Body of pancreas (tissue), 4 donors: Measurements from ENCODE around the gene MBD3L3. TPM values are rescaled to one million over a fixed set of nuclear protein-coding genes. Genes with fewer than 3 reads are reported as not detected.
A peak's percentile ranks its signal among the peaks of the same experiment; 100 is the strongest.

Source experiments
- ATAC-seq: fragments of 150-250 bp; one replicate; pipeline ENCODE4 v1.9.1; 2016
- DNase-seq, 4 donors: peaks; one replicate each; pipeline ENCODE4 v3.0.0-alpha.2; 2019
- H3K27ac ChIP-seq, 4 donors: fragments of 200-600 bp; sonication (generic); 1 replicate in 3 of 4; 2 replicates in 1 of 4; pipeline versions ENCODE4 v1.5.1 to v1.6.1; 2016 to 2019; ENCODE audit warnings: mild to moderate bottlenecking in 1 of 4, mixed read lengths in 1 of 4, moderate library complexity in 1 of 4
- H3K27me3 ChIP-seq, 2 donors: fragments of 200-600 bp; sonication (generic); one replicate each; pipeline ENCODE4 v1.6.0; 2016; ENCODE audit warnings: mild to moderate bottlenecking in 1 of 2
- H3K36me3 ChIP-seq, 2 donors: fragments of 200-600 bp; sonication (generic); replicated peaks in 1 of 2; 2 replicates each; pipeline ENCODE4 v1.5.1; 2016; ENCODE audit warnings: low read depth in 2 of 2; ENCODE audit not compliant: insufficient read depth in 1 of 2
- H3K4me1 ChIP-seq: fragments of 200-600 bp; sonication (generic); one replicate; pipeline ENCODE4 v1.6.0; 2016
- H3K4me3 ChIP-seq, 2 donors: fragments of 200-600 bp; sonication (generic); 1 replicate in 1 of 2; 2 replicates in 1 of 2; pipeline ENCODE4 v1.5.1; 2016 to 2019
- H3K9me3 ChIP-seq, 3 donors: fragments of 200-600 bp; sonication (generic); 1 replicate in 2 of 3; 2 replicates in 1 of 3; pipeline ENCODE4 v1.5.1; 2016
- POLR2A ChIP-seq, 3 donors: fragments of 450-650 bp; IDR thresholded peaks; one replicate each; pipeline ENCODE4 v1.6.1; 2016; ENCODE audit warnings: antibody characterized with exemption in 3 of 3, mild to moderate bottlenecking in 2 of 3
- WGBS, 2 donors: methylation state at CpG; one replicate each; pipeline ENCODE4 v1.1.5; 2017; 5-methylcytosine and 5-hydroxymethylcytosine counted together
- intact Hi-C: fragments of 100-400 bp; cut with DNase I; formaldehyde crosslinking; loops from one replicate; pipeline ENCODE4 v1.15.1; 2023
- total RNA-seq, 2 donors: library from RNA; depleted of rRNA; stranded (reverse); fragments of >200 nt; gene quantifications; one replicate each; pipeline ENCODE4 v1.1.0, GENCODE V29; 2016
- TF ChIP-seq, protein P1 (sequence below), 7 experiments: fragments of 450-650 bp in 4 of 7; fragments of 200-600 bp in 3 of 7; sonication (generic) in 3 of 7; IDR thresholded peaks; one replicate each; pipeline ENCODE4 v1.5.1; 2016 to 2019; ENCODE audit warnings: antibody characterized with exemption in 7 of 7

The MBD3L3 gene
- total RNA-seq, 2 donors from 2014 or later = not detected

DNA sequence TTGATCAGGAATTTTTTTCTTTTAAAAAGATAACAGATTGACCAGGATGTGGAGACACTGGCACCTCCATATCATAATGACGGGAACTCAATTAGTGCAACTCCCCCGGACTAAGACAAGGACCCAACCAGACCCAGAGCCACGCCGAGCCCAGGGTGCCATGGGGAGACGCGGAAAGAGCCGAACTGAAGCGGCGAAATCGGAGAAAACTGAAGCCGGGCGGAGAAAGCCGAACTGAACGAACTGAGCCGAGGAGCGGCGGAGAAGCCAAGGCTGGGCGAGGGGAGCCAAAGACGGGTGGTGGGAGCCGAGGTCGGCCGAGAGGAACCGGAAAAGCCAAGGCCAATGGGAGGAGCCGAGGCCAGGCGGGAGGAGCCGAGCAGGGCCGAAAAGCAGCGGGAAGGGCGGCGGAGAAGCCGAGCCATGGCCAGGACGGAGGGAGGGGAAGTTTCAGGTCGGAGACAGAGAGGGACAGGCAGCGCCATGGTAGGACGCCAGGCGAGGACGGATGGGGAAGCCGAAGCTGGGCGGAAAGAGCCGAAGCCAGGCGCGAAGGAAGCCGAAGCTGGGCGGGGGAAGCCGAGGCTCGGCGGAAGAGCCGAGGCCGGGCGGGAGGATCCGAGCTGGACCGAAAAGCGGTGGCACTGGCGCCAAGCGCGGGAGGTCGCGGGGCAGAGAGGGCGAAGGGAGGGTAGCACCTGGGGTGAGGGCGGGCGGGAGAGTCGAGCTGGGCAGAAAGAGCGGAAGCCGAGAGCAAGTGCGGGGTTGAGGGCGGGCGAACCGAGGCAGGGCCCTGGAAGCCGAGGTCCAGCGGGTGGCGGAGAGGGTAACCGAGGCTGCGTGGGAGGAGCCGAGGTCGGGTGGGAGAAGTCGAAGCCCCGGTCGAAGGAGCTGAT, 40.5 kb upstream of the MBD3L3 start:
- H3K36me3 ChIP-seq = no peaks in the 10 kb centered on the region
- ATAC-seq (peak; percentile 96), DNase-seq (peak; percentile 92 to 94 (median 92))
- H3K4me1 ChIP-seq = peaks cover 19% of the 10 kb centered on the region
- 0 to 1% methylated on average over 77 to 78 of the region's 78 CpGs for WGBS, 2 donors
- peak overlapping the region; percentile 9 to 19 for H3K4me3 ChIP-seq
- TF ChIP-seq POLR2A (IDR thresholded peaks at IDR 0.05) = peak in 2 of 3 donors; percentile 64 to 69
- TF ChIP-seq, protein P1, sequence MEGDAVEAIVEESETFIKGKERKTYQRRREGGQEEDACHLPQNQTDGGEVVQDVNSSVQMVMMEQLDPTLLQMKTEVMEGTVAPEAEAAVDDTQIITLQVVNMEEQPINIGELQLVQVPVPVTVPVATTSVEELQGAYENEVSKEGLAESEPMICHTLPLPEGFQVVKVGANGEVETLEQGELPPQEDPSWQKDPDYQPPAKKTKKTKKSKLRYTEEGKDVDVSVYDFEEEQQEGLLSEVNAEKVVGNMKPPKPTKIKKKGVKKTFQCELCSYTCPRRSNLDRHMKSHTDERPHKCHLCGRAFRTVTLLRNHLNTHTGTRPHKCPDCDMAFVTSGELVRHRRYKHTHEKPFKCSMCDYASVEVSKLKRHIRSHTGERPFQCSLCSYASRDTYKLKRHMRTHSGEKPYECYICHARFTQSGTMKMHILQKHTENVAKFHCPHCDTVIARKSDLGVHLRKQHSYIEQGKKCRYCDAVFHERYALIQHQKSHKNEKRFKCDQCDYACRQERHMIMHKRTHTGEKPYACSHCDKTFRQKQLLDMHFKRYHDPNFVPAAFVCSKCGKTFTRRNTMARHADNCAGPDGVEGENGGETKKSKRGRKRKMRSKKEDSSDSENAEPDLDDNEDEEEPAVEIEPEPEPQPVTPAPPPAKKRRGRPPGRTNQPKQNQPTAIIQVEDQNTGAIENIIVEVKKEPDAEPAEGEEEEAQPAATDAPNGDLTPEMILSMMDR (IDR thresholded peaks at IDR 0.05) = no peak
- intact Hi-C loops = no loop called here
- peak overlapping the region; percentile 77 to 95 (median 92) for H3K27ac ChIP-seq
- peaks cover 0 to 8% (median 0%) of the 10 kb centered on the region in 3 donors for H3K9me3 ChIP-seq
- no peaks in the 10 kb centered on the region for H3K27me3 ChIP-seq

DNA sequence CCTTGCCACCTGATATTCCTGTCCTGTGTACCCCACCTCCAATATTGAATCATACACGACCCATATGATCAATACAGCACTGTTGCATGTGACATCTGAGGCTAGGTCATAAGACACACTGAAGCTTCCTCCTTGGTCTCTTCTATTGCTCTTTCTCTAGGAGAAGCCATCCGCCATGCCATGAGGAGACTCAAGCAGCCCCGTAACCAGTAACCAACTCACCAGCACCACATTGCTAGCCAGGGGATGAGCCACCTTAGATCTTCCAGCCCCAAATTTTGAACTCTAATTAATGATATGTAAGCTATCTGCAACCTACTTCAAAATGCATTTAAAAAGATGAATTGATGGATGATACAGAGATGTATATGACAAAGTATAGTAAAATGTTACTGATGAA, 39.6 kb upstream of the MBD3L3 start:
- no peak for DNase-seq
- intact Hi-C loops = no loop called here
- Histone ChIP-seq H3K4me1 (peaks cover 19% of the 10 kb centered on the region), H3K4me3 (no peak overlapping the region), H3K36me3 (no peaks in the 10 kb centered on the region), H3K27me3 (no peaks in the 10 kb centered on the region), H3K27ac (peak overlapping the region in 1 of 4 donors; percentile 95), H3K9me3 (peaks cover 0 to 8% (median 0%) of the 10 kb centered on the region in 3 donors)
- WGBS, 2 donors = 90 to 98% methylated on average over 3 of the region's 3 CpGs
- ATAC-seq = no peak
- TF ChIP-seq, protein P1 (IDR thresholded peaks at IDR 0.05) = no peak
- no peak for TF ChIP-seq POLR2A (IDR thresholded peaks at IDR 0.05)

DNA sequence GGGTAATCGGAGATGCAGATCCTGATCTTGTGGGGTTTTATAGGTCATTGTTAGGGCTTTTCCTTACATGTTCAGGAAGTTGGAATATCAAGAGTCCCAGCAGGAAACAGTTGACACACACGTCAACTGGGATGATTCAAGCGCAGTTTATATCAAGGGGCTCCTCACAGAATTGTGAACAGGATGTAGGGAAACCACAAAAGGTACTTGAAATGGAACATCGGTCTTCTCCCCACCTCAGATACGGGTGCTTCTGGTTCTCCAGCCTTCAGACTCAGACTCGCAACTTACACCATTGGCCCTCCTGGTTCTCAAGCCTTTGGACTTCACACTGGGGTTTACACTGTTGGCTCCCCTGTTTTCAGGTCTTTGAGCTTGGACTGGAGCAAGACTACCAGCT, 30.5 kb upstream of the MBD3L3 start:
- ATAC-seq = no peak
- no peak overlapping the region for H3K27ac ChIP-seq
- no peaks in the 10 kb centered on the region for H3K4me1 ChIP-seq
- 87 to 90% methylated on average over 6 of the region's 6 CpGs for WGBS, 2 donors
- H3K36me3 ChIP-seq = peaks cover 6 to 8% of the 10 kb centered on the region in 2 donors
- no peak for TF ChIP-seq POLR2A (IDR thresholded peaks at IDR 0.05)
- TF ChIP-seq, protein P1 (IDR thresholded peaks at IDR 0.05) = no peak
- no peaks in the 10 kb centered on the region for H3K27me3 ChIP-seq
- no peak overlapping the region for H3K4me3 ChIP-seq
- intact Hi-C loops = no loop called here
- H3K9me3 ChIP-seq = peaks cover 0 to 27% (median 2%) of the 10 kb centered on the region in 3 donors
- DNase-seq = no peak

DNA sequence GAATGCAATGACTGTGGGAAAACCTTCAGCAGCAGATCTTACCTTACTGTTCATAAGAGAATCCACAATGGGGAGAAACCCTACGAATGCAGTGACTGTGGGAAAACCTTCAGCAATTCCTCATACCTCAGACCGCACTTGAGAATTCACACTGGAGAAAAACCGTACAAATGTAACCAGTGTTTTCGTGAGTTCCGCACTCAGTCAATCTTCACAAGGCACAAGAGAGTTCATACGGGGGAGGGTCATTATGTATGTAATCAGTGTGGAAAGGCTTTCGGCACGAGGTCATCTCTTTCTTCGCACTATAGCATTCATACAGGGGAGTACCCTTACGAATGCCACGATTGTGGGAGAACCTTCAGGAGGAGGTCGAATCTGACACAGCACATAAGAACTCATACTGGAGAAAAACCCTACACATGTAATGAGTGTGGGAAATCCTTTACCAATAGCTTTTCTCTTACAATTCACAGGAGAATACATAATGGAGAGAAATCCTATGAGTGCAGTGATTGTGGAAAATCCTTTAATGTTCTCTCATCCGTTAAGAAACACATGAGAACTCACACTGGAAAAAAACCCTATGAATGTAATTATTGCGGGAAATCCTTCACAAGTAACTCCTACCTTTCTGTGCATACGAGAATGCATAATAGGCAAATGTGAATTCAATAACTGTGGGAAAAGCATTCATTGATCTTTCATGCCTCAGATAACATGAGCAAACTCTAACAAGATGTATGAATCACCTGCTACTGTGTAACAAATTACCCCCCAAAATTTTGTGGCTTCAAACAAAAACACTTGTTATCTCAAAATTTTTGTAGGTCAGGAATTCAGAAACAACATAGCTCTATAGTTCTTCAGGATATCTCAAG, 24.8 kb upstream of the MBD3L3 start:
- intact Hi-C loops = no loop called here
- DNase-seq = no peak
- H3K9me3 ChIP-seq = peaks cover 0 to 74% (median 4%) of the 10 kb centered on the region in 3 donors
- peaks cover 54 to 61% of the 10 kb centered on the region in 2 donors for H3K36me3 ChIP-seq
- no peaks in the 10 kb centered on the region for H3K27me3 ChIP-seq
- H3K4me1 ChIP-seq = no peaks in the 10 kb centered on the region
- H3K27ac ChIP-seq = no peak overlapping the region
- TF ChIP-seq, protein P1 (IDR thresholded peaks at IDR 0.05) = no peak
- no peak for TF ChIP-seq POLR2A (IDR thresholded peaks at IDR 0.05)
- no peak for ATAC-seq
- 95 to 96% methylated on average over 15 of the region's 15 CpGs for WGBS, 2 donors
- no peak overlapping the region for H3K4me3 ChIP-seq
